ENCODE measurements around the gene BMP7.

GRCh38 chr20:57167292-57167655 is 99.2 kb downstream of the BMP7 start:
- no peak for TF ChIP-seq CTCF (IDR thresholded peaks at IDR 0.05)
- TF ChIP-seq POLR2A (IDR thresholded peaks at IDR 0.05) = no peak

All from adrenal gland (tissue), 5 donors.